GM12891 (cell line): ENCODE measurements around the gene LHFPL6.

ENCODE experiments used
- DNase-seq: peaks from one replicate; pipeline ENCODE4 v3.0.0; 2011; ENCODE audit warnings: low spot score; ENCODE audit not compliant: insufficient read length
- FAIRE-seq: peaks from 2 replicates; lab custom pipeline; 2011; peaks lifted over from hg19 to GRCh38; lab: Jason Lieb, UNC
- PAX5 ChIP-seq: IDR thresholded peaks from 2 replicates; pipeline ENCODE4 v1.6.1; 2011; ENCODE audit warnings: low read length, moderate library complexity, mild to moderate bottlenecking; ENCODE audit not compliant: insufficient read depth, severe bottlenecking
- POLR2A ChIP-seq: IDR thresholded peaks from 2 replicates; pipeline ENCODE4 v1.6.1; 2011; ENCODE audit warnings: low read depth, low read length, control low read depth
- POLR2AphosphoS5 ChIP-seq: IDR thresholded peaks from 2 replicates; pipeline ENCODE4 v1.6.1; 2011; ENCODE audit warnings: low read depth, low read length, control low read depth
- POU2F2 ChIP-seq: IDR thresholded peaks from 2 replicates; pipeline ENCODE4 v1.6.1; 2011; ENCODE audit warnings: low read depth, mild to moderate bottlenecking, control low read depth, low read length, moderate library complexity
- SPI1 ChIP-seq: IDR thresholded peaks from 2 replicates; pipeline ENCODE4 v1.6.1; 2011; ENCODE audit warnings: low read depth, low read length, control low read depth
- TAF1 ChIP-seq: IDR thresholded peaks from 2 replicates; pipeline ENCODE4 v1.6.1; 2011; ENCODE audit warnings: low read depth, low read length, control low read depth

The LHFPL6 gene

GRCh38 chr13:39433651-39434050 is 169.3 kb downstream of the LHFPL6 start:
- DNase-seq (no peak), FAIRE-seq (no peak)
- TF ChIP-seq PAX5: no peak
- TF ChIP-seq POLR2A: no peak
- TF ChIP-seq SPI1: no peak

- TF ChIP-seq POU2F2 (no peak), PAX5 (no peak), POLR2AphosphoS5 (no peak), SPI1 (no peak), POLR2A (no peak), TAF1 (no peak)
- no peak for DNase-seq
- FAIRE-seq: no peak
Observed at GRCh38 chr13:39432196-39432595, 170.8 kb downstream of the LHFPL6 start.

- FAIRE-seq (no peak), DNase-seq (no peak)
- TF ChIP-seq TAF1: no peak
Observed at GRCh38 chr13:39422845-39423565, 180.0 kb downstream of the LHFPL6 start.

GRCh38 chr13:39419876-39420275 is 183.1 kb downstream of the LHFPL6 start:
- DNase-seq (no peak), FAIRE-seq (no peak)
- TF ChIP-seq TAF1: no peak

- TF ChIP-seq POLR2A: no peak
- TF ChIP-seq POU2F2: no peak
- no peak for TF ChIP-seq SPI1
- DNase-seq (no peak), FAIRE-seq (no peak)
Observed at GRCh38 chr13:39419068-39419467, 183.9 kb downstream of the LHFPL6 start.

GRCh38 chr13:39418424-39418823 is 184.6 kb downstream of the LHFPL6 start:
- TF ChIP-seq POLR2AphosphoS5 (no peak), TAF1 (no peak), POLR2A (no peak), POU2F2 (no peak)
- FAIRE-seq (no peak), DNase-seq (no peak)

- FAIRE-seq (no peak), DNase-seq (no peak)
- TF ChIP-seq POLR2A (no peak), PAX5 (no peak), POLR2AphosphoS5 (no peak), SPI1 (no peak), POU2F2 (no peak), TAF1 (no peak)
Observed at GRCh38 chr13:39417643-39418042, 185.3 kb downstream of the LHFPL6 start.

GRCh38 chr13:39417131-39417530 is 185.9 kb downstream of the LHFPL6 start:
- DNase-seq (no peak), FAIRE-seq (no peak)

GRCh38 chr13:39415008-39415802 is 187.8 kb downstream of the LHFPL6 start:
- FAIRE-seq: no peak
- TF ChIP-seq PAX5 (no peak), POLR2AphosphoS5 (no peak), SPI1 (no peak), POU2F2 (no peak), TAF1 (no peak), POLR2A (no peak)
- no peak for DNase-seq

More at GRCh38 chr13:39417131-39417530, 185.9 kb downstream of the LHFPL6 start:
- TF ChIP-seq POLR2AphosphoS5: no peak
- TF ChIP-seq PAX5: no peak
- TF ChIP-seq TAF1: no peak
- no peak for TF ChIP-seq SPI1
- no peak for TF ChIP-seq POLR2A
- TF ChIP-seq POU2F2: no peak

- TF ChIP-seq POLR2A: no peak
- TF ChIP-seq SPI1: peak; percentile 73
- no peak for FAIRE-seq
- DNase-seq: no peak
Observed at GRCh38 chr13:39414339-39414738, 188.7 kb downstream of the LHFPL6 start.
